T-helper 9 cell (primary cell): Measurements from ENCODE around the gene CA12.

Experiments used
- DNase-seq: peaks from one replicate; pipeline ENCODE4 v3.0.0-alpha.2; 2020

Gene CA12

GRCh38 chr15:63401714-63402497, 20.3 kb upstream of the CA12 start:
- DNase-seq, result no peak

- DNase-seq, result no peak
These were observed 19.4 kb upstream of the CA12 start for GRCh38 chr15:63401078-63401477.

- no peak for DNase-seq
These were observed 16.8 kb upstream of the CA12 start for GRCh38 chr15:63398456-63398855.

GRCh38 chr15:63396152-63396928, 14.7 kb upstream of the CA12 start:
- DNase-seq, result no peak

- no peak for DNase-seq
These were observed 14.1 kb upstream of the CA12 start for GRCh38 chr15:63395730-63396151.

- DNase-seq, result no peak
These were observed 10.8 kb upstream of the CA12 start for GRCh38 chr15:63392361-63393009.

GRCh38 chr15:63391669-63392360, 10.2 kb upstream of the CA12 start:
- DNase-seq, result no peak

- DNase-seq, result no peak
These were observed 9.0 kb upstream of the CA12 start for GRCh38 chr15:63390689-63391088.

- no peak for DNase-seq
These were observed 8.4 kb upstream of the CA12 start for GRCh38 chr15:63389902-63390670.

- no peak for DNase-seq
These were observed 6.9 kb upstream of the CA12 start for GRCh38 chr15:63388511-63388910.

GRCh38 chr15:63387748-63388493, 6.3 kb upstream of the CA12 start:
- DNase-seq, result no peak

- no peak for DNase-seq
These were observed 4.4 kb upstream of the CA12 start for GRCh38 chr15:63385911-63386531.

- no peak for DNase-seq
These were observed 3.3 kb upstream of the CA12 start for GRCh38 chr15:63384906-63385305.

GRCh38 chr15:63382966-63383710, 1.5 kb upstream of the CA12 start:
- no peak for DNase-seq

GRCh38 chr15:63380808-63381282, 801 bp downstream of the CA12 start:
- no peak for DNase-seq

GRCh38 chr15:63380151-63380807, 1.4 kb downstream of the CA12 start:
- no peak for DNase-seq

GRCh38 chr15:63379492-63380150, 2.0 kb downstream of the CA12 start:
- DNase-seq, result no peak

GRCh38 chr15:63378946-63379345, 2.7 kb downstream of the CA12 start:
- DNase-seq, result no peak
